GM12878 (cell line): ENCODE data around the gene SULT1A2. TPM values are rescaled to one million over a fixed set of nuclear protein-coding genes. Genes with fewer than 3 reads are reported as not detected.

Experiments used
- ATAC-seq: fragments of 200-7000 bp; cut with Tn5 transposase; 3 replicates; pipeline ENCODE4 v1.9.1; 2020; ENCODE audit warnings: mild to moderate bottlenecking, moderate library complexity
- BruUV-seq: library from RNA; stranded (reverse); fragments of 400-500 nt; replicated peaks from 2 replicates; lab custom pipeline; 2021; lab: Mats Ljungman, UMichigan
- CTCF ChIA-PET: fragments of 300-600 bp; sonication (Branson Sonifier 250); formaldehyde crosslinking; extraction: SDS; loops from one replicate; lab custom pipeline; 2021; ENCODE audit warnings: inconsistent platforms; lab: Yijun Ruan, JAX
- POLR2A ChIA-PET: fragments of 350-600 bp; formaldehyde crosslinking; extraction: SDS; loops from one replicate; lab custom pipeline; 2021; ENCODE audit warnings: inconsistent platforms; lab: Charles Lee
- RAD21 ChIA-PET: fragments of 300-600 bp; sonication (Branson Sonifier 250); formaldehyde crosslinking; loops from one replicate; lab custom pipeline; 2023; ENCODE audit warnings: antibody characterized with exemption; ENCODE audit not compliant: unreplicated experiment; lab: Charles Lee
- SMC1A ChIA-PET: fragments of 300-600 bp; sonication (Branson Sonifier 250); formaldehyde crosslinking; loops from one replicate; lab custom pipeline; 2023; ENCODE audit not compliant: unreplicated experiment, uncharacterized antibody; lab: Charles Lee
- DNase-seq: peaks from one replicate; pipeline ENCODE4 v3.0.0-alpha.2; 2011; ENCODE audit warnings: low read depth, low spot score
- FAIRE-seq: peaks from 3 replicates; lab custom pipeline; 2011; peaks lifted over from hg19 to GRCh38; lab: Jason Lieb, UNC
- H2AFZ ChIP-seq: 2 replicates; pipeline ENCODE4 v1.6.0; 2011; ENCODE audit warnings: low read depth, low read length, control low read depth; ENCODE audit not compliant: control insufficient read depth
- H3K27ac ChIP-seq: 2 replicates; pipeline ENCODE4 v1.5.1; 2011; ENCODE audit warnings: control low read depth; ENCODE audit not compliant: control insufficient read depth, insufficient read depth
- H3K27me3 ChIP-seq, 2 experiments: replicated peaks in 1 of 2; 2 replicates each; pipeline versions ENCODE4 v1.6.0 to v1.6.1; 2011; ENCODE audit warnings: low read length in 1 of 2; ENCODE audit not compliant: control insufficient read depth in 2 of 2, insufficient read depth in 2 of 2
- H3K36me3 ChIP-seq, 2 experiments: 2 replicates each; pipeline ENCODE4 v1.5.1; 2011; ENCODE audit warnings: low read length in 1 of 2; ENCODE audit not compliant: control insufficient read depth in 2 of 2, insufficient read depth in 2 of 2
- H3K4me1 ChIP-seq: 2 replicates; pipeline ENCODE4 v1.6.1; 2011; ENCODE audit warnings: mild to moderate bottlenecking, low read length, moderate library complexity, mixed read lengths; ENCODE audit not compliant: control insufficient read depth, insufficient read depth
- H3K4me2 ChIP-seq: 2 replicates; pipeline ENCODE4 v1.6.0; 2011; ENCODE audit warnings: control low read depth; ENCODE audit not compliant: control insufficient read depth, insufficient read depth
- H3K4me3 ChIP-seq: fragments of 200-600 bp; sonication (generic); 2 replicates; pipeline ENCODE4 v1.5.1; 2016
- H3K79me2 ChIP-seq: 2 replicates; pipeline ENCODE4 v1.6.0; 2011; ENCODE audit warnings: low read length; ENCODE audit not compliant: control insufficient read depth, insufficient read depth
- H3K9ac ChIP-seq: 2 replicates; pipeline ENCODE4 v1.8.0; 2011; ENCODE audit warnings: low read length, control low read depth, mixed read lengths; ENCODE audit not compliant: control insufficient read depth, insufficient read depth
- H3K9me3 ChIP-seq: replicated peaks from 3 replicates; pipeline ENCODE4 v1.5.1; 2011; ENCODE audit warnings: mild to moderate bottlenecking, low read length; ENCODE audit not compliant: control insufficient read depth, insufficient read depth
- H4K20me1 ChIP-seq: 2 replicates; pipeline ENCODE4 v1.6.0; 2011; ENCODE audit not compliant: control insufficient read depth, insufficient read depth
- BACH1 ChIP-seq: fragments of 450-650 bp; IDR thresholded peaks from 2 replicates; pipeline ENCODE4 v1.6.1; 2017; ENCODE audit warnings: mild to moderate bottlenecking, borderline replicate concordance
- E2F8 ChIP-seq: fragments of 450-650 bp; IDR thresholded peaks from 2 replicates; pipeline ENCODE4 v1.6.1; 2018; ENCODE audit warnings: mild to moderate bottlenecking, low read depth, moderate library complexity; ENCODE audit not compliant: partially characterized antibody
- EZH2 ChIP-seq: IDR thresholded peaks from 2 replicates; pipeline ENCODE4 v1.6.1; 2012; ENCODE audit warnings: low read depth, mild to moderate bottlenecking, control low read depth, inconsistent platforms, low read length, borderline replicate concordance; ENCODE audit not compliant: control insufficient read depth
- LARP7 ChIP-seq: fragments of 450-650 bp; IDR thresholded peaks from 2 replicates; pipeline ENCODE4 v1.6.1; 2017; ENCODE audit warnings: mild to moderate bottlenecking
- PAX8 ChIP-seq: fragments of 450-650 bp; IDR thresholded peaks from 2 replicates; pipeline ENCODE4 v1.6.1; 2017; ENCODE audit warnings: mild to moderate bottlenecking, moderate library complexity
- POLR2A ChIP-seq: IDR thresholded peaks from 2 replicates; pipeline ENCODE4 v1.6.1; 2011; ENCODE audit warnings: low read depth, mild to moderate bottlenecking, low read length
- RAD21 ChIP-seq: IDR thresholded peaks from 2 replicates; pipeline ENCODE4 v1.6.1; 2011; ENCODE audit warnings: mild to moderate bottlenecking, low read depth, low read length, moderate library complexity; ENCODE audit not compliant: insufficient read depth
- RELB ChIP-seq: fragments of 450-650 bp; IDR thresholded peaks from 2 replicates; pipeline ENCODE4 v1.6.1; 2017; ENCODE audit warnings: low read depth, mild to moderate bottlenecking, moderate library complexity
- SMAD5 ChIP-seq: IDR thresholded peaks from 2 replicates; pipeline ENCODE4 v1.6.1; 2016; ENCODE audit warnings: antibody characterized with exemption, low read depth
- TARDBP ChIP-seq: IDR thresholded peaks from 2 replicates; pipeline ENCODE4 v1.6.1; 2016; ENCODE audit warnings: borderline replicate concordance
- WGBS: methylation state at CpG from one replicate; pipeline ENCODE4 v1.1.6; 2016; ENCODE audit warnings: low lambda C conversion rate; ENCODE audit not compliant: insufficient replicate concordance, insufficient coverage; ENCODE audit errors: missing lambda C conversion rate; 5-methylcytosine and 5-hydroxymethylcytosine counted together
- in situ Hi-C: fragments of 300-500 bp; cut with MboI; formaldehyde crosslinking; loops from 9 replicates; pipeline ENCODE4 v1.14.3; 2018; ENCODE audit warnings: mixed read lengths
- intact Hi-C: fragments of 100-400 bp; cut with micrococcal nuclease; formaldehyde crosslinking; loops from one replicate; pipeline ENCODE4 v1.14.2; 2022; ENCODE audit not compliant: unreplicated experiment
- polyA plus RNA-seq, 11 experiments: library from polyadenylated mRNA; depleted of rRNA in 4 of 11; unstranded in 6 of 11; stranded (reverse) in 5 of 11; fragments of >200 nt; fragmentation: Nextera tagmentation in 4 of 11; fragmentation: Illumina TruSeq in 1 of 11; extraction: Ambion mirVana in 4 of 11; extraction: Trizol in 1 of 11; gene quantifications; 1 replicate in 1 of 11; 2 replicates in 10 of 11; pipeline versions ENCODE4 v1.2.1 to v1.2.3, GENCODE V29; 2011 to 2016; ENCODE audit warnings: inconsistent platforms in 2 of 11, missing spikeins in 2 of 11, low read depth in 1 of 11
- total RNA-seq, 4 experiments: library from RNA; depleted of rRNA in 3 of 4; stranded (reverse); fragments of >200 nt in 3 of 4; fragmentation: Illumina TruSeq in 1 of 4; extraction: Trizol in 1 of 4; gene quantifications; 2 replicates each; pipeline versions ENCODE4 v1.2.1 to v1.2.3, GENCODE V29; 2013 to 2021

Gene SULT1A2
- total and polyA plus RNA-seq, 10 of the 15 experiments (the other 5 are each of a cell fraction or from before 2014, with no cell fraction given), result 0.06 to 0.39 (median 0.07) TPM; not detected in 7

- intact Hi-C loops, result no loop called here
- ChIA-PET RAD21 (no interaction called here), SMC1A (no interaction called here), POLR2A (interaction anchor here (0.5 kb wide), 1 partner anchor 21 kb away, joined by 3 read pairs; no protein-coding TSS in a partner anchor), CTCF (no interaction called here)
- in situ Hi-C loops, result no loop called here
- BruUV-seq, result no TSS peak
- H3K36me3 ChIP-seq, result no peaks in the 10 kb centered on the region
- no peak for FAIRE-seq
- no peaks in the 10 kb centered on the region for H3K9me3 ChIP-seq
- ATAC-seq, result no peak
- no peak overlapping the region for H3K9ac ChIP-seq
- no peaks in the 10 kb centered on the region for H3K4me1 ChIP-seq
- no peak overlapping the region for H3K4me3 ChIP-seq
- 65% methylated on average over 11 of the region's 11 CpGs for WGBS
- H2AFZ ChIP-seq, result no peak overlapping the region
- H3K79me2 ChIP-seq, result no peaks in the 10 kb centered on the region
- no peak overlapping the region for H3K4me2 ChIP-seq
- H3K27me3 ChIP-seq, result no peaks in the 10 kb centered on the region; a peak in 1 of 4 replicates
- H3K27ac ChIP-seq, result no peak overlapping the region
- TF ChIP-seq RELB (no peak), EZH2 (no peak), BACH1 (no peak), E2F8 (no peak), LARP7 (no peak), POLR2A (no peak), SMAD5 (no peak), RAD21 (no peak), PAX8 (no peak), TARDBP (no peak)
- DNase-seq, result no peak
- no peaks in the 10 kb centered on the region for H4K20me1 ChIP-seq
These were observed 6.7 kb upstream of the SULT1A2 start for GRCh38 chr16:28603381-28604185.
